Aorta (tissue), 5 donors: ENCODE measurements around the gene OTOR. TPM values are rescaled to one million over a fixed set of nuclear protein-coding genes. Genes with fewer than 3 reads are reported as not detected.

Experiments
- ATAC-seq: fragments of 200-7000 bp; cut with Tn5 transposase; one replicate; pipeline ENCODE4 v1.9.1; 2022; ENCODE audit warnings: moderate library complexity; ENCODE audit not compliant: low FRiP score
- DNase-seq, 2 donors: peaks; one replicate each; pipeline ENCODE4 v3.0.0-alpha.2; 2020
- H3K27ac ChIP-seq, 2 donors: one replicate each; pipeline ENCODE4 v1.5.1; 2013; ENCODE audit warnings: low read length in 2 of 2, mild to moderate bottlenecking in 2 of 2, moderate library complexity in 2 of 2, control low read depth in 1 of 2, inconsistent platforms in 1 of 2, low read depth in 1 of 2
- H3K27me3 ChIP-seq, 2 donors: one replicate each; pipeline ENCODE4 v1.6.1; 2013; ENCODE audit warnings: control low read depth in 1 of 2, low read length in 1 of 2, mild to moderate bottlenecking in 1 of 2, moderate library complexity in 1 of 2; ENCODE audit not compliant: insufficient read depth in 2 of 2, control insufficient read depth in 1 of 2
- H3K36me3 ChIP-seq, 2 donors: one replicate each; pipeline ENCODE4 v1.6.1; 2013; ENCODE audit warnings: control low read depth in 1 of 2, low read length in 1 of 2, mild to moderate bottlenecking in 1 of 2; ENCODE audit not compliant: insufficient read depth in 2 of 2, control insufficient read depth in 1 of 2
- H3K4me1 ChIP-seq, 2 donors: one replicate each; pipeline ENCODE4 v1.6.1; 2013; ENCODE audit warnings: low read length in 2 of 2, control low read depth in 1 of 2, mild to moderate bottlenecking in 1 of 2, moderate library complexity in 1 of 2; ENCODE audit not compliant: insufficient read depth in 2 of 2, control insufficient read depth in 1 of 2
- H3K4me3 ChIP-seq, 2 donors: one replicate each; pipeline ENCODE4 v1.5.1; 2013; ENCODE audit warnings: low read length in 2 of 2, control low read depth in 1 of 2, mild to moderate bottlenecking in 1 of 2
- H3K9me3 ChIP-seq: one replicate; pipeline ENCODE4 v1.6.1; 2013; ENCODE audit warnings: mild to moderate bottlenecking, low read length; ENCODE audit not compliant: control insufficient read depth
- WGBS, 2 donors: extraction: QIAGEN DNeasy Blood & Tissue Kit; methylation state at CpG; one replicate each; pipeline ENCODE4 v1.1.7; 2013; 5-methylcytosine and 5-hydroxymethylcytosine counted together
- intact Hi-C, 2 donors: fragments of 100-400 bp; cut with DNase I; formaldehyde crosslinking; loops; one replicate each; pipeline versions ENCODE4 v1.14.2 to v1.15.0; 2022
- polyA plus RNA-seq, 2 donors: library from polyadenylated mRNA; stranded (reverse); fragments of 200-250 nt; gene quantifications; one replicate each; pipeline ENCODE4 v1.2.3, GENCODE V29; 2013
- total RNA-seq, 2 donors: library from RNA; stranded (reverse); fragmentation: NEBNext Ultra II Directional; extraction: Animal tissue kit (Norgen Biotek cat#: 25700); gene quantifications; one replicate each; pipeline ENCODE4 v1.2.1, GENCODE V29; 2021
- donor health status: healthy with polysubstance abuse.
- donor health status: Bipolar disorder and iron deficiency.
- donor health status: DM: no; HTN: no; CAD: no.
- donor health status: DM: no; HTN: no; CAD: no.
- donor health status: DM: yes; HTN: yes; CAD: no.

OTOR gene
- total and polyA plus RNA-seq, 4 donors: not detected

DNA sequence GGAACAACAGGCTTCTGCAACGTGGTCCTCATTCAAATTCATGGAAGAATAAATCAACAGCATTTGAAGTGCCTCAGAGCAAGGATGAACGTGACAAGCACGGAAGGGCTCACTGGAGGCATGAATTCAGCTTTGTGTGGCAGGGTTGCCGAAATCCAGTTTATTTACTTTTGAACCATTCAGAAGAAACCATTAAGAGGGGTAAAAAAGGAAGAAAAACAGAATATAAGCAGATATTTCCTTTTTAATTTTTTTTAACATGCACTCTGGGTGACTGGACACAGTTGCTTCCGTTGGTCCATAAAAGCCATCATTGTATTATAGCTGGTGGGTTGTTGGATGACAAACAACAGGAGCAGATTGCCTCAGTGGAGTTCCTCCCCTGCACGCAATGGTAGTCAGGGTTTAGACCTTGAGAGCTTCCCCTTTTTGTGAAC is 35.6 kb upstream of the OTOR start:
- 60% methylated on average over 6 of the region's 6 CpGs for WGBS, 2 donors
- H3K27ac ChIP-seq: no peak overlapping the region

GRCh38 chr20:16713066-16713465 is 35.1 kb upstream of the OTOR start:
- Histone ChIP-seq H3K27ac (no peak overlapping the region), H3K36me3 (no peaks in the 10 kb centered on the region), H3K4me1 (no peaks in the 10 kb centered on the region), H3K4me3 (no peak overlapping the region), H3K27me3 (no peaks in the 10 kb centered on the region), H3K9me3 (no peaks in the 10 kb centered on the region)
- DNase-seq: no peak
- no peak for ATAC-seq
- intact Hi-C loops: no loop called here

More for the DNA sequence above, 35.6 kb upstream of the OTOR start:
- ATAC-seq (no peak), DNase-seq (no peak)
- intact Hi-C loops: no loop called here
- Histone ChIP-seq H3K9me3 (no peaks in the 10 kb centered on the region), H3K4me1 (no peaks in the 10 kb centered on the region), H3K36me3 (no peaks in the 10 kb centered on the region), H3K27me3 (no peaks in the 10 kb centered on the region), H3K4me3 (no peak overlapping the region)

DNA sequence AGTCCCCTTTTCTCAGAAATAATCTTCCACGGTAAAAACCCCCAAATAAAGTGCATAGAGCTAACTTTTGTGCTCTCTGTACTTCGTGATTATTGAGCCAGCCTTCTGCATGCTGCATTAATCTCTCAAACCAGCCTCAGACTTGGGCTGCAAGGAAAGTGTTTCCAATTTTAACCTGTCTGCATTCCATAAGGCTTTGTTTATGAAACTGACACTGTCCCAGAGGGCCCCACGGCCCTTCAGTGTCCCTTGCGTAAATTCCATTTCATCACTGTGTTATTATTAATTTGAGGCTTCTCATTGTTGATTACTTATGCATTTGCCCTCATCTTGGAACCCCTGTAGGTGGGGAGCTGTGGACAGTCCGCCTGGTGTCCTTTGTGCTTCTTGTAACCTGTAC is 33.9 kb upstream of the OTOR start:
- H3K27ac ChIP-seq: no peak overlapping the region
- H3K36me3 ChIP-seq: no peaks in the 10 kb centered on the region
- no peaks in the 10 kb centered on the region for H3K9me3 ChIP-seq
- no peak overlapping the region for H3K4me3 ChIP-seq
- H3K4me1 ChIP-seq: no peaks in the 10 kb centered on the region
- ATAC-seq (no peak), DNase-seq (no peak)
- no peaks in the 10 kb centered on the region for H3K27me3 ChIP-seq
- intact Hi-C loops: no loop called here
- WGBS, 2 donors: 37 to 38% methylated on average over 5 of the region's 5 CpGs

DNA sequence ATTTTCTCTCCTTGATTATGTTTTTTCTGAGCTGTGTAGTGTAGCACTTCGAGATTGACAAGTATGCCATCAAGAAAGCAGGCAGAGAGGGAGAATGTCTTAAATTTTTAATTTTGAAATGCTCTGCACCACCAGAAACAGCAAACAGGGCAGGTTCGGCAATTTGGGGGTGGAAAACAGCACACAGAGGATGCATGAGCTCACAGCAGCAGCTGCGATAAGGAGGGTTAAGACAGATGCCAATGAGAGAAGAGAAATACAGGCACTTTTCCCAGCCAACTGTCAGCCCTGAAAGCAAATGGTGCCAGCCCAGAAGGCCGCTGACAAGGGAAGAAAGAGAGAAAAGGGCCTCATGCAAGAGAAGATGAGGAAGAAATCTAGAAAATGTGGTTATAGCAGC is 33.4 kb upstream of the OTOR start:
- Histone ChIP-seq H3K36me3 (no peaks in the 10 kb centered on the region), H3K27ac (no peak overlapping the region), H3K9me3 (no peaks in the 10 kb centered on the region), H3K27me3 (no peaks in the 10 kb centered on the region), H3K4me1 (no peaks in the 10 kb centered on the region), H3K4me3 (no peak overlapping the region)
- ATAC-seq (no peak), DNase-seq (no peak)
- 21 to 35% methylated on average over 4 of the region's 4 CpGs for WGBS, 2 donors
- intact Hi-C loops: no loop called here

GRCh38 chr20:16719421-16719820 is 28.7 kb upstream of the OTOR start:
- DNase-seq: no peak
- no peaks in the 10 kb centered on the region for H3K9me3 ChIP-seq
- intact Hi-C loops: no loop called here
- no peaks in the 10 kb centered on the region for H3K27me3 ChIP-seq
- no peak overlapping the region for H3K27ac ChIP-seq
- no peaks in the 10 kb centered on the region for H3K4me1 ChIP-seq
- no peaks in the 10 kb centered on the region for H3K36me3 ChIP-seq
- no peak overlapping the region for H3K4me3 ChIP-seq
- no peak for ATAC-seq
- 48 to 66% methylated on average over 1 of the region's 1 CpG for WGBS, 2 donors

- H3K36me3 ChIP-seq: peaks cover 0 to 8% of the 10 kb centered on the region in 2 donors
- WGBS, 2 donors: 95 to 97% methylated on average over 1 of the region's 1 CpG
- no peak overlapping the region for H3K27ac ChIP-seq
- H3K4me1 ChIP-seq: peaks cover 0 to 2% of the 10 kb centered on the region in 2 donors
- H3K9me3 ChIP-seq: peaks cover 3% of the 10 kb centered on the region
- H3K27me3 ChIP-seq: no peaks in the 10 kb centered on the region
- intact Hi-C loops: loop anchor here in 1 of 2 donors (10.0 kb wide), 1 partner anchor 154 kb away; the partner anchor contains the start of gene KIF16B
- H3K4me3 ChIP-seq: peak overlapping the region in 1 of 2 donors; percentile 24
- ATAC-seq (no peak), DNase-seq (no peak)
Observed at GRCh38 chr20:16729080-16729479, 19.1 kb upstream of the OTOR start.

- intact Hi-C loops: loop anchor here (2.0 to 10.0 kb wide), 3 partner anchors 73 to 158 kb away; partner anchors contain the start of gene KIF16B (in 2 of the 2)
- DNase-seq (peak; percentile 97), ATAC-seq (peak; percentile 97)
- Histone ChIP-seq H3K27me3 (no peaks in the 10 kb centered on the region), H3K9me3 (peaks cover 1% of the 10 kb centered on the region), H3K4me3 (peak within 1 kb of the TSS; percentile 54 to 86), H3K27ac (peak within 1 kb of the TSS in 1 of 2 donors; percentile 85), H3K36me3 (peaks cover 0 to 8% of the 10 kb centered on the region in 2 donors), H3K4me1 (peaks cover 0 to 2% of the 10 kb centered on the region in 2 donors)
- 4 to 5% methylated on average over 57 of the region's 57 CpGs for WGBS, 2 donors
Observed at GRCh38 chr20:16729565-16730460, 18.3 kb upstream of the OTOR start, which contains the start of gene SNRPB2. Gene SNRPB2, plus strand, starts transcription at chr20:16730026. Its CDS starts 1,677 bp downstream, at chr20:16731703.

DNA sequence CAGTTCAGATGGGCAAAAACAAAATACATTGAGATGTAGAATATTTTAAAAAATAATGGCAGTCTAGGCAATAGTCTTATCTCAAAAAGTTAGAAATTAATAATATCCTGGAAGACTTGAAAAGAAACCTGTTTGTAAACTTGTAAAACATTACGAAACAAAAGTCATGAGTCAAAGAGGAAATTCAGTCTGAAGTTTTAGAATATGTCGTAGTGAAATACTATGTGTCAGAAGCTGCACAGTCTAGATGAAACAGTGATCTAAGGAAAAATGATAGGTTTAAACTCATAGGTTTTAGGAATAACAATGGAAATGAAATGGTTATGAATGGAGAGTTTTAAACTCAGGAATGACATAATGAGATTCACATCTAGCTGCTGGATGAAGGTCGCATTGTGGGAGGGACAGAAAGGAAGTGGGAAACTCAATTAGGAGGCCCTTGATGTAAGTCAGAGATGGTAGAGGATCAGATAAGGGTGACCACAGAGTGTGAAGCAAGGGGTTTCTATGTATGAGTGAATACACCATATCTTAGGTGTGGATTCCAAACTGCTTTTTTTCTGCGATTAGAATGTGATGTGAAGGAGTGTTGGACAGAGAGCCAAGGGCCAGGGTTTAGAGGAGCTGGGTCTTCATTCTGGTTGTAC is 15.5 kb upstream of the OTOR start:
- H3K9me3 ChIP-seq: no peaks in the 10 kb centered on the region
- ATAC-seq (no peak), DNase-seq (no peak)
- H3K27ac ChIP-seq: no peak overlapping the region
- H3K4me1 ChIP-seq: peaks cover 0 to 2% of the 10 kb centered on the region in 2 donors
- H3K4me3 ChIP-seq: no peak overlapping the region
- peaks cover 0 to 12% of the 10 kb centered on the region in 2 donors for H3K36me3 ChIP-seq
- 91% methylated on average over 4 of the region's 4 CpGs for WGBS, 2 donors
- no peaks in the 10 kb centered on the region for H3K27me3 ChIP-seq
- intact Hi-C loops: loop anchor here in 1 of 2 donors (5.0 kb wide), 1 partner anchor 160 kb away; the partner anchor contains the start of gene KIF16B
